HG03175 (cell line): ENCODE data around the gene PRKN.

Source experiments
- ATAC-seq: cut with Tn5 transposase; IDR thresholded peaks from one replicate; pipeline ENCODE4 v1.9.1; 2021; ENCODE audit warnings: mild to moderate bottlenecking, moderate library complexity; ENCODE audit not compliant: unreplicated experiment

PRKN gene

DNA sequence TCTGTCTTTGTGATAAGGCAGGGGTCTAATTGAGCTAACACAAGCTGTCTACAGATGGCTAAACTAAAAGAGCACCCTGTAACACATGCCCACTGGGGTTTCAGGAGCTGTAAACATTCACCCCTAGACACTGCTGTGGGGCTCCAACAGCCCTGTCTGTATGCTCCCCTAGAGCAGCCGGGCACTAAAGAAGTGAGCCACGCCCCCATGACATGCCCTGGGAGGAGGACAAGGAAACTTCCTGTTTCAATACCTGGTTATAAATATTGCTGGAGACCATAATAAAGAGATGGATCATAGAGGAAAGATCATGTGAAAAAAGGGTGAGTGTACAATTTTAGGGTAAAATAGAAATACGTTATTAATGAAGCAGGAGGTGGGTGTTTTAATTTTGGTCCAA is 786.0 kb downstream of the PRKN start:
- no peak for ATAC-seq

DNA sequence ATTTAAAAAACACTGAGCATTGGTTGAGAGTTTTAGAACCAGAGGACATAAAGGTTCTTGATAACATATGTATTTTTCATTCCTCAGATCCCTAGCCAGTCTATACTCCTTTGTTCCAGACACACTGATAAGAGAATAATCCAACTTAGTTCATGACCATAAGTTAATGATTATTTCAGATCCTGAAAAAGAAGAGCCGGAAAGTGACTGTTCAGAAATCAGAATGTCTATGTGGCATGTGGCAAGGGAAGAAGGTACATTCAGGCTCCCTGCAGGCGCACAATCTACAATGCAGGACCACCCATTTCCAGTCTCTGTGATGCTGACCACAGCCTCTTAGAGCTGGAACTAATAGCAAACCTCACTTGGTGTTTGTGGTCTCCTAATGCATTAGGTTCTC is 787.0 kb downstream of the PRKN start:
- ATAC-seq = no peak

DNA sequence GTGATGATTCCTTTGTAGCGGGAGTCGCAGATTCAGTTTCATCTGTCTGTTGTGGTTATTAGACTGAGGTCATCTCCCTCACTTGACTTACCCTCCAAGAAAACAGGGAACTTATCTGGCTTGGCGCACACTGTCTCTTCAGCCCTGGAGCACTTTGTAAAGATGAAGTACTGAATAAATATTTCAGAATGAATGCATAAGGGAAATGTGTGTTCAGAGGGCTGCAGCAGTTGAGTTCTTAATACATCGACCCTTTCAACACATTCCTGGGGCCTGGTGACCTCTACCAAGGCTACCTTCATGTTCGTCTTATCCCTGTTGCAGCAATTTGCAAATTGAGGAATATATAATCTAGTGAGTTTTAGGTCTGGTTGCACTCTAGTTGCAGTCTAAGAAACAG is 801.2 kb downstream of the PRKN start:
- no peak for ATAC-seq

DNA sequence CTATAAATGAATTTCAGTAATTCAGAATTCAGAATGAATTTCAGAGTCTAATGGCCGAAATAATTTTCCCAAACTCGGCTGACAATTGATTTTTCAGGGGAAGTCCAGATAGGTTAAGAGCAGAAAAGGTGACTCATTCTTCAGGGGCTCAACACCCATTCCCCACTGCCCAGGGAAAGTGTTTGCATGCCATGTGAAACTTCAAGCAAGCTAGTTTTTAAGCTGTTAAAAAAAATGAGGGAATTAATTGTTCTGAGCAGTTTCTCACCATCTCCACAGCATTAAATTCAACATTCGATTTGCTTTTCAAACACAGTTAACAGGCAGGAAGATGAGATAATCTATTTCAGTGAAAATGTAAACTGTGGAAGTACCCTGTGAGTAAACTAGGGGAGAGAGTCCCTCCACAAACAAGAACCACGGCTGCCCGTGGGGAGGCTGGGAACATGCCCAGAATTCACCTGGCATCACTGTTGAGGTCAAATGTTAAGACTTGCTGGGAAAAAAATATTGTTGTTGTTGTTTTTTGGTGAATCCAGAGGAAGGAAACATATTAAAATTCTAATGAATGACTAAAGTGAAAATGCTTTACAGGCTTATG is 803.0 kb downstream of the PRKN start:
- no peak for ATAC-seq

DNA sequence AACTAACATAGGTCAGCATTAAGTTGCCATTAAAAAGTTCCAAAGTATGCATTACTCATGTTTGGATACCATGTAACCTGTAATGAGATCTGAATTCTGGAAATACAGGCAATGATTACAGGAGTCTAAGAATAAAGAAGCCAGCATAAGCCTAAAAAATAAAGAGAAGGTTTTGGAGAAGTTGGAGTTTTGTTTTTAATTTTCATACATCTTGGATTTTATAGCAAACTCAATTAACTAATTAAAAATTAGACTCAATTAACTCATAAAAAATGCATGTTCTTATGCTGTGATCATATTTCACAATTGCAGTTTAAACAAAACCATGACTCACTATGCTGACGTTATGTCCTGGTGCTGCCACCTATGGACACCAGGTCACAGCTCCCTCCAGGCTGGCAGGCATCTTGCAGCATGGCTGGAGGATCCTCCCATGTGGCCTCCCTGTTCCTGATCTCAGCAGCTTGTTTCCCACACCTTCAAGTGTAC is 804.9 kb downstream of the PRKN start:
- ATAC-seq = peak; percentile 63

DNA sequence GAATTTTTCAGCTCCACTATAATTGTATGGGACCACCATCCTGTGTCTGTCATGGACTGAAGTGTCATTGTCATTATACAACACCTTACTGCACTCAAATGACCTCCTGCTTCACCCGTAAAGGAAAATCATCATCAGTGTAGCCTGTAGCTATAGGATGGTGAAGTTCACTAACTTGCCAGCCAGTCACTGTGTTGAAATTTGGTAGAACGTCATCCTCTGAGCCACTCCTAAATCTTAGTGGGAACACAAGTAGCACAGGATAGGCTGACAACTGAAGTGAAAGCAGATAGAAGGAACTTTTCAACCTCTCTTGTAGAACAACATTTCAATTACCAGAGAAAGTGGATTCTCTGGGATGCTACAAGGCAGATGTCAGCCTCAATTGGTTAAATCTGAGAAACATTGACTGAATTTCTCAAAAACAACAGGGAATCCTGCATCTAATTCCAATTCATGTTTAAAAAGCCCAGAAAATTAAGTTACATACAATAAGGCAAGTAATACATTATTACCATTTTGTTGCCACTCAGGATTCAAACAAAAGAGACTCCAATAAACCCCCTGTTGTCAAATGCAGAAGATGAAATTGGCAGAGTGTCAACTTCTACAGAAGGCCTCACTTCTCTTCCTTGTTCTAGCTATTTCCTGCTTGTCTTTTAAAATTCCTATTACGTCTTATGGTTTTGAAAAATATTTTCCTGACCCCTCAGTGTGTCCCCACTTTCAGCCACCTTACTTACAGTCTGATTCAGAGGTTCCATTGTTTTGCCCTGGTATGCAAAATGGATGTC is 805.8 kb downstream of the PRKN start:
- ATAC-seq = no peak

DNA sequence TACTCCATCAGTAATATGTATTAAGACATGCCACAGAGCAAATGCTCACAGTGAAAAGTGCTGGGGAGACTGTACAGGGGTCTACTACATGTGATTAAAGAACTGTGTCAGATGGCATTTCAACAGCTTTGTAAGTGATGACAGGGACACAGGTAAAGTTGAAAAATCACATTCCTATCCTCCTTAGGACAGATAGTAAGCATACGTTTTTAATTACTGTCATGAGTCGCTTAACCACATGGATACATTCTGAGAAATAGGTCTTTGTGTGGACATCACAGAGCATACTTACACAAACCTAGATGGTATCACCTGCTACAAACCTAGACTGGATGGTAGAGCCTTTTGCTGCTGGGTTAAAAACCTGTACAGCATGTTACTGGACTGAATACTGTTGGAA is 807.9 kb downstream of the PRKN start:
- no peak for ATAC-seq

DNA sequence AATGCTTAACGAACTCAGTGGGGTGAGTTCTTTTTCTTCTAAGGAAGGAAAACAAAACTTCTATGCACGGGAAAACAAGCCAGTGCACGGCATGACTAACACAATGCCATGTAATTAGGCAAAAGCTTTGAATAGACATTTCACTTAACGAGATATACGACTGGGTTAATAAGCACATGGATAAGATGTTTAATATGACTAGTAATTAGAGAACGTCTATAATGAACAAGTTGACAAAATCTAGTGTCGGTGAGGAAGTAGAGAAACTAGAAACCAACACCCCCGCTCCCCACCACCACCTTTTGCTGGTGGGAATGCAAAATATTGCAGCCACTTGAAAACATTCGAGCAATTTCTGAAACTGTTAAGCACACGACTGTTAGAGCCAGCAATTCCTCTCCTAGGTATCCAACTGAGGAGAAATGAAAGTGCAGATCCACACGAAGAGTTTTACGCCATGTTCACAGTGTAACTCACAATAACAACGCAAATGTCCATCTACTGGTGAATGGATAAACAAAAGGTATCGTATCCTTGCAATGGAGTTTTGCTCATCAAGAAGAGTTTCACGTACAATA is 808.8 kb downstream of the PRKN start:
- ATAC-seq = no peak

DNA sequence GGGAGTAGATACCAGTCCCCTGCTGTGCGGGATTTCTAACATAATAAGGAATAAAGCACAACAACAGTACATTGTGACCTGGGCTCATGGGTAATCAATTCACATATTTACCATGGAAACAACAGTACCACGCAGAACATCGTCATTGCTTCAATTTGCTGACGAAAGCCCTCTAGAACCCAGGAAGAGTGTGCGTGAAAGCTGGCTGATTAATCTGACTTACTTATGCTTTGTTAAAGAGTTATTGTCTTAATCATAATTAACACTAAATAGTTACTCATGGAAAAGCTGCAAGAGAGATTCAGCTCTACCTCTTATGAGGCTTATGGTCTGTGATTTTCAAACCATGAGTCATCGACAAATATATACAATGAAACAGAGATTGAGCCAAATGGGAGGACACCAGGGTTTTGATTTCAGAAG is 809.4 kb downstream of the PRKN start:
- ATAC-seq = no peak

DNA sequence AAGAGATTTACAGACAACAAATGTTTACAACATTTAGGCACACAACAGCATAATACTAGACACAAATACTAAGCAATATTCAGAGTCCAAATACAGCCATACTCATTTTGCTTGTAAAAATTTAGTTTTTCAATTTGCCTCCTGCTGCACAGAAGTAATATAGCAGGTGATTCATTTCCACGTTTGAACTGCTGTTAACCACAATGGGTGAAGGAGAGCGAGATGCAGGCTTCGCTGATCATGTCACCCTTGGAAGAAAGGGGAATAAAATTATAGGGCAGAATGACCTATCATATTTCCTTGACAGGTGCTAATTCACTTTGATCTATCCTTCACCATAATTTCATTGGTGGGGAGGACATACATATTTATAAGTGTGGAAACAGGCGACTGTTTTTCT is 809.9 kb downstream of the PRKN start:
- no peak for ATAC-seq

DNA sequence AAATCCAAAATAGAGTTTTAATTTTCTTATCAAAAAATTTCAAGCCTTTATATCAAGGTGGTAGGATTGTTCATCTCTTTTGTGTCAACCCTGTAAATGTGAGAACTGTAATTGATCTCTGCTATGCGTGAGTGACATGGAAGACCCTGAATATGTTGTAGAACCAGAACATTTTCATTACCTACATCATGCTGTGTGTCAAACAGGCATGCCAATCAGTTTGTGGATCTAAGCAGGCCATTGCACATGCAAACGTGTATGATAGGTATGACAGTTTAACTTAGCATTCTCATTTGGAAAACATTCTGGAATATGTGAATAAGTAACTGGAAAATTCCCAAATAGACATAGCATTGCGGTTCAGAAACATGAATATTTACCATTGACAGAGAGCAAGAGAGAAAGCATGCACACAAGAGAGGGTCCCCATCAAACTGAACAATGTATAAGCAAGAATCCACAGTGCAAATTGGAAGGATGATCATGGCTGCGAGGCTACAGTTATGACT is 812.1 kb downstream of the PRKN start:
- ATAC-seq = no peak

DNA sequence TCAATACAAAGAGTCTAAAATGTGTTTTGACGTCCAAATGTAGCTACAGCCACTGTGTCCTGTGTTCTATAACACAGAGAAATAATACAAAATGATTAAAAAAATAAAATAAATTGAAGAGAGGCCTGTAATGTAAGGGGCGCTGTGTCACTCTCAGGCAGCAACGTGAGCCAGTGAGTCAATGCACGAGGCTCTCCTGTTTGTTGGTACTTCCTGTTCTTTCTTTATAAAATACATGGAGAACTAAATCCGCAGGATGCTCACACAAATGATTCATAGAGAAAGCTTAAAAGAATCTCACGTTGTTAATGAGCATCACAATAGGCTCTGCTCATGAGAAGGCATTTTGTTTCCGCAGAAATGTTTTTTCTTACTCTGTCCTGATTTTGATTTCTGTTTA is 818.7 kb downstream of the PRKN start:
- no peak for ATAC-seq

DNA sequence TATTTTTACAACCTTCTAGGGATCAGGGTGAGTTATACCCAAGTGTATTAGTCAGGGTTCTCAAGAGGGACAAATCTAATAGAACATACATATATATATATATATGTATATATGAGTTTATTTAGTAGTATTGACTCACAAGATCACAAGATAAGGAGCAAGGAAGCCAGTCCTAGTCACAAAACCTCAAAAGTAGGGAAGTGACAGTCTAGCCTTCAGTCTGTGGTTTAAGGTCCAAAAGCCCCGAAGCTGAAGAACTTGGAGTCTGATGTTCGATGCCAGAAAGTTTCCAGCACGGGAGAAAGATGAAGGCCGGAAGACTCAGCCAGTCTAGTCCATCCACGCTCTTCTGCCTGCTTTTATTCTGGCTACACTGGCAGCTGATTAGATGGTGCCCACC is 821.0 kb downstream of the PRKN start:
- ATAC-seq = no peak

DNA sequence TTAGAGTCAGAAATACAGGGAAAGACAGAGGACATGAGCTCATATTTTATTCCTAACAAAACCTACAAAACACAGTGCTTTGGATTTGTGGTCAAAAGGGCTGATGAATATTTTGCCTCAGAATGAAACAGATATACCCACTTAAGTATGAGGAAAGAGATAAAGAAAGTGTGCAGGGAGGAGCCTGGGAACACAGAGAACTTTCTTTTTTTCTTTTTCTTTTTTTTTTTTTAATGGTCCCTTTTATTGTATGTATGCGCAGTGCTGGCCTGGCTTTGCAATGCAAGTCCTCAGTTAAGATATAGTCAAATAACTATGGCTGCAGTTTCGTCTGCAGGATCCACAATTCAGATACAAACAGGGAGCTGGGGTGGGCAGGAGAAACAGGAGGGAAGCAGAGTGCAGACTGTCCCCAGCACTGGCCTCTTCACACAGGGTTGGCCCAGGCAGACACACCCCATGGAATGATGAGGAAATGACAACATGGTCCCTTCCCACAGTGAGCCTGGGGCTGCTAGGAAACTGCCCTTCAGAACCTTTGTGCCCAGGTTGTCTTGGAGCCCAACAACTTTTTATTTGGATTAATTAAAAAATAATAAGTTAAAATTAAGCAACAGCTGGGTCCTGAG is 823.9 kb downstream of the PRKN start:
- ATAC-seq = no peak

DNA sequence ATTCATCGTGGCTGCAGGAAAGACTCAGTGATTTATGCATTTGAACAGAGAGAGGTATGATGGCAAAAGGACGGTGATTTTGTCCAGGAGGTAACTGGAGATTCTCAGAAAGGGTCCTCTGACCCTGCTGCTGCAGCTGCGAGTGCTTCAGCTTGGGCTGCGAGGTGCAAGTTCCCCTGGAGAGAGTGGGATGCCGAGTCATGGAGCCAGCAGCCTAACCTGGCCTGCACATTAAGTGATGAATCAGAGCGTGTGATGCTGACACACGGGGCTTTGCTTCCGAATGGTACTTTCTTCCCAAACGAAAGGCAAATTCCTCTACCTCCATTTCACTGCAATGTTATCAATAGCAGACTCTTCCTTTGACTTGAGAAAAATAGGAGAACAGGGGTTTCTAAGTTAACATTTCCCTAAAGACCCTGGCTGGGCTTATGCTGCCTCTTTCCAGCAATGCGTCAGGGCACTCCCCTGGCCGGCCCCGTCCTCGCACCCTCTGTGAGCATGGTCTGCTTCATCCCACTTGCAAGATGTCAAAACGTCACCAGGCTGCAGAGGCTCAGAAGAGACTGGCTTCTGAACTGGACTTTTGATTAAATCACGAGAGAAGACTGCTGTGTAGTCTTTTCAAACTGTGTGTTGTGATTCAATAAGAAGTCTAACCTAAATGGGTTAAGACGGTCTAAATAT is 825.7 kb downstream of the PRKN start:
- ATAC-seq = no peak

DNA sequence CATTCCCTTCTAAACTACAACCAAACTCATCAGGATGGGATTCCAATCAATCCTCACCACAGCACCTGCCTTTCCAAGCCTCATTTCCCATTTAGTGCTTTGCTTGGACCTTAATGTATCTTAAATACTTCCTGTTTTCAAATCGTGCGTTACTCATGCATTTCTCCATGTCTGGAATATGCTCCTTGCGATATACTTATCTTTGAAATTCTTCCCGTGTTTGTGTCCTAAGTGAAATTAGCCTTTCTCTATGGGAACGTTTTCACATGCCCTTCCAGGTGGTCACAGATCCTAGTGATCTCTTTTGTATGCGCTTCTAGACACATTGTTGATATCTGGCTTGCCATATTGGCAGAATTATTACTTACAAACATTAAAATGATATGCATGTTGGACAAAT is 833.1 kb downstream of the PRKN start:
- ATAC-seq = no peak

DNA sequence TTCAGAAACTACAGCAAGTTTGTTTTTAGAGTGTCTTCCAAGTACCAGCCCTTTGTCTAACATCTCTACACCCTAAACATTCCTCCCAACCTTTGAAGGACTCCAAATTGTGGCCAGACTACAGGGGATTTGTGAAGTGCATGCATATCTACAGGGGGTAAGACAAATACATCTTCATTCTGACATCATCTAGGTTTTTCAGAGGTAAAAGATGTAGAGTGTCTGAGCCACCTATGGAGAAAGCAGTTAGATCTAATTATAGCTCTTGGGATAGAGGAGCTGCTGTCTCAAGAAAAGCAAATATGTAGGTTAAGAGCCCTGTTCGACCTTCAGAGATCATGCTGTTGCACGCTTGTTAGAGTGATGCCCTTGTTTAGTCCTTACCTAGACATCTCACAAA is 836.0 kb downstream of the PRKN start:
- ATAC-seq = no peak

DNA sequence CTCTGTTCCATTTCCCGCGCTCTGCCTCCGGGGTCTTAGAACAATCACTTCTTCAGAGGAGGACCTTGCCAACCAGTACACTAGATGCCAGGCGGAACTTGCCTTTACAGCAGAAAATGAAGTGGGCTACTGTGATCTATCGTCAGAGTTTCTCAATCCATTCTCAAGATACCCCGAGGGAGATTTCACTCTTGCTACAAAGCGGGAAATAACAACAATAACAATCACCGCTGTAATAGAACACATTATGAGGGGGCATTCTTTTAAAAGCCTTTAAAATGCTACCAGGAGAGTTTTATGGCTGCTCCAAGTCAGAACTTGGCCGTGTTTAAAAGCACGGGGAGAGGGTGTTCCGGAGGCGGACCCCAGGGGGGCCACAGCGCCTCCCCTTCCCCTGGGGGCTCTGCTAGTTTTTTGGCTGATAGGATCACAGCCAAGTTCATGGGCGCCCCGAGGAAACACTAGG is 836.7 kb downstream of the PRKN start:
- ATAC-seq = no peak

DNA sequence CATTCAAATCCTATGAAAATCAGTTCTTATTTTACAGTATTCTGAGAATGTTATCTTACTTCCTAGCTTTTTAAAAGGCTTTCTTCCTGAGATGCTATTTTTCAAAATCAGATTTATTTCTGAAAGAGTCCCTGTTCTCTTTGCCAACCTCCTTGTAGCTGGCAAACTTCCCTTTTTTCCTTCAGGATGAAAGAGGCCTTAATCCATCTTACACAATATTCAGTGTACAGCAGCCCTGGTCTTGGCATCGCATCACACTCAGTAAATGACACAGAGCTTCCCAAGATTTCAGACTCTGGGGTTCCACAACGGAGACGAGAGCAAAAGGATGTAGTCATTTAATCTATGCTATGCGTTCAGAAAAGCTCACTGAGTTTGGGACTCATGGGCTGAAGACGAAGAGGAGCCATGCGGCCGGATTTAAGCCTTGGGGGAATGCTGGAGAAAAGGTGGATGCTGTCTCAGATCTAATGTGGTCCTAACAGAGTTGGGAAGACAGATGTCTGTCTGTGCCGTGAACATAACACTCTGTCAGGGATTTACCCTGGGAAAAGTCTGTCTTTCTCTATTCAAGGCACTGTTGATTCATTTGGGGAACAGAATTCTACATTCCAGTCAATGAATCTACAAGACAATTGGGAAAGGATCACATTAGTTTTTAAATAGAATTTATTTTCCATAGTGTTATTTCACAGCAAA is 837.3 kb downstream of the PRKN start:
- ATAC-seq = no peak

DNA sequence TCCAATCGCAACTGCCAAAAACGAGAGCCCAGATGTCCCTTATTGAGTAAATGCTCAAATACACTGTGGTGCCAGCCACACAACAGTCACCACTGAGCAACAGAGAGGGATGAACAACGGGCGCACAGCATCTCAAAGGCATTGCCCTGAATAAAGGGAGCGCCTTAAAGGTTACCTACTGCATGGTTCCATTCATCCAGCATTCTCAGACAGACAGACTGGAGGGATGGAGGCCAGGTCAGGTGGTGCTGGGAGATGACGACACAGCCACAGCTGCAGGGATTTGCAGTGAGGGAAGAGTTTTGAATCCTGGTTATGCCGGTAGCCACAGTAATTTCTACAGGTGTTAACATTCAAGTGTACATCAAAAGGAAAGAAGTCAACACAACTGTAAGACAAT is 838.2 kb downstream of the PRKN start:
- ATAC-seq = no peak
